Measurements from ENCODE around the gene USF1. TPM values are rescaled to one million over a fixed set of nuclear protein-coding genes. Genes with fewer than 3 reads are reported as not detected.

USF1 gene
- total and polyA plus RNA-seq, 9 of the 15 experiments (the other 6 are each of a cell fraction or from before 2014, with no cell fraction given) = 7.4 to 60.2 (median 54.2) TPM

- TF ChIP-seq MLX (CRISPR knock-in tag; conservative IDR thresholded peaks at IDR 0.05) (no peak), FOSL1 (tag; conservative IDR thresholded peaks at IDR 0.05) (peak; percentile 95), USF1 (CRISPR knock-in tag; IDR thresholded peaks at IDR 0.05) (peak; percentile 35; the same call in 1 of the 2 replicates), MYNN (IDR thresholded peaks at IDR 0.05) (no peak; the same call in 1 of the 2 replicates), MYNN (CRISPR knock-in tag; IDR thresholded peaks at IDR 0.05) (no peak), NR4A1 (CRISPR knock-in tag; IDR thresholded peaks at IDR 0.05) (no peak), NR4A1 (tag; IDR thresholded peaks at IDR 0.05) (no peak), ZNF583 (CRISPR knock-in tag; IDR thresholded peaks at IDR 0.05) (0 out of 2 replicates have a peak, but pooled peaks have one; percentile 9), SMC3 (conservative IDR thresholded peaks at IDR 0.05; ENCODE audit: insufficient read depth, low read depth, low read length) (no peak), TRIM24 (IDR thresholded peaks at IDR 0.05) (peak; percentile 34 to 48; a peak in 3 of 4 replicates), IFI16 (CRISPR knock-in tag; IDR thresholded peaks at IDR 0.05) (no peak), DPF2 (IDR thresholded peaks at IDR 0.05) (peak; percentile 43; the same call in 1 of the 2 replicates), EHMT2 (IDR thresholded peaks at IDR 0.05) (peak; percentile 38; the same call in 1 of the 2 replicates), ZNF263 (CRISPR knock-in tag; IDR thresholded peaks at IDR 0.05; ENCODE audit: borderline replicate concordance) (peak; percentile 98), ATF3 (IDR thresholded peaks at IDR 0.05) (peak; percentile 99), ATF3 (CRISPR knock-in tag; conservative IDR thresholded peaks at IDR 0.05) (peak; percentile 92), CBFA2T2 (conservative IDR thresholded peaks at IDR 0.05) (no peak), ZNF699 (CRISPR knock-in tag; IDR thresholded peaks at IDR 0.05; ENCODE audit: insufficient replicate concordance) (no peak)
Measured at GRCh38 chr1:161082996-161083747, 37.4 kb upstream of the USF1 start (continued).
